ENCODE results near the gene CPSF6. TPM values are rescaled to one million over a fixed set of nuclear protein-coding genes. Genes with fewer than 3 reads are reported as not detected.
"Not testable (repeated sequence)": the region's sequence is repeated elsewhere in the genome, so short reads cannot be mapped to it uniquely, and the experiment has no call there.

The CPSF6 gene
- polyA plus RNA-seq, 1 donor (not counting 4 experiments of a cell fraction or from before 2014, with no cell fraction given): 59.5 TPM

DNA sequence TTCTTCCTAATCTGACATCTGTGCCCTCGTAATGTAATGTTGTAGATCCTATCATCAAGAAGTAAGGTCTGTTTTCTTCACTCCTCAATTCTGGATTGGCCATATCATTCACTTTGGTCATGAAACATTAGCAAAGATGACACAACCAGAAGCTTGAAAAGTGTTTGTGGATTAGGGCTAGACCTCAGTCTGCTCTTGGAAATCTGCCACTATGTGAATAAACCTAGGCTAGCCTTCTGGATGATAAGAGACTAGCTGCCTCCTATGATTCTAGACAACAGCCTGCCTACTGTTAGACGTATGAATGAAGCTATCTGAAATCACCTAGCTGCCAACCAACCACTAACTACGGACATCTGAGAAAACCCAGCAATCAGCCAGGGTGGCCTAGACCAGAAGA, 70.1 kb downstream of the CPSF6 start:
- TF ChIP-seq EZH2 (IDR thresholded peaks at IDR 0.05; ENCODE audit: low read length): no peak
- TF ChIP-seq, protein P1, sequence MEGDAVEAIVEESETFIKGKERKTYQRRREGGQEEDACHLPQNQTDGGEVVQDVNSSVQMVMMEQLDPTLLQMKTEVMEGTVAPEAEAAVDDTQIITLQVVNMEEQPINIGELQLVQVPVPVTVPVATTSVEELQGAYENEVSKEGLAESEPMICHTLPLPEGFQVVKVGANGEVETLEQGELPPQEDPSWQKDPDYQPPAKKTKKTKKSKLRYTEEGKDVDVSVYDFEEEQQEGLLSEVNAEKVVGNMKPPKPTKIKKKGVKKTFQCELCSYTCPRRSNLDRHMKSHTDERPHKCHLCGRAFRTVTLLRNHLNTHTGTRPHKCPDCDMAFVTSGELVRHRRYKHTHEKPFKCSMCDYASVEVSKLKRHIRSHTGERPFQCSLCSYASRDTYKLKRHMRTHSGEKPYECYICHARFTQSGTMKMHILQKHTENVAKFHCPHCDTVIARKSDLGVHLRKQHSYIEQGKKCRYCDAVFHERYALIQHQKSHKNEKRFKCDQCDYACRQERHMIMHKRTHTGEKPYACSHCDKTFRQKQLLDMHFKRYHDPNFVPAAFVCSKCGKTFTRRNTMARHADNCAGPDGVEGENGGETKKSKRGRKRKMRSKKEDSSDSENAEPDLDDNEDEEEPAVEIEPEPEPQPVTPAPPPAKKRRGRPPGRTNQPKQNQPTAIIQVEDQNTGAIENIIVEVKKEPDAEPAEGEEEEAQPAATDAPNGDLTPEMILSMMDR (optimal IDR thresholded peaks at IDR 0.05 in 1 of 3, IDR thresholded peaks at IDR 0.05 in 1 of 3, conservative IDR thresholded peaks at IDR 0.05 in 1 of 3; ENCODE audit: extremely low read depth in 1 of 3, insufficient read depth in 2 of 3, low read length in 3 of 3): no peak
- Histone ChIP-seq H3K4me2 (ENCODE audit: control insufficient read depth, extremely low read depth, insufficient read depth, low read depth, low read length) (no peak overlapping the region), H4K20me1 (ENCODE audit: control insufficient read depth, extremely low read depth, insufficient read depth, low read length) (no peaks in the 10 kb centered on the region), H3K27me3 (ENCODE audit: control insufficient read depth, extremely low read depth, insufficient read depth, low read length) (no peaks in the 10 kb centered on the region), H3K9ac (ENCODE audit: control insufficient read depth, extremely low read depth, insufficient read depth, low read length) (no peak overlapping the region), H3K9me3 (ENCODE audit: control insufficient read depth, low read depth, low read length) (peaks cover 1% of the 10 kb centered on the region), H3K9me1 (ENCODE audit: control insufficient read depth, extremely low read depth, insufficient read depth, low read length) (no peaks in the 10 kb centered on the region), H3K79me2 (ENCODE audit: control insufficient read depth, insufficient read depth, low read length) (no peaks in the 10 kb centered on the region), H3K36me3 (ENCODE audit: control insufficient read depth in 2 of 2, extremely low read depth in 1 of 2, insufficient read depth in 2 of 2, low read length in 2 of 2) (no peaks in the 10 kb centered on the region), H2AFZ (ENCODE audit: control insufficient read depth, low read length) (no peak overlapping the region), H3K27ac (ENCODE audit: control insufficient read depth, insufficient read depth, low read length) (no peak overlapping the region), H3K4me1 (ENCODE audit: control insufficient read depth, extremely low read depth, insufficient read depth, low read length) (no peaks in the 10 kb centered on the region), H3K4me3 (ENCODE audit: control insufficient read depth in 2 of 3, extremely low read depth in 1 of 3, insufficient read depth in 2 of 3, low read depth in 1 of 3, low read length in 3 of 3) (no peak overlapping the region)
- DNase-seq (ENCODE audit: low read depth, low spot score) (no peak), FAIRE-seq (no peak)
- dilution Hi-C loops (cut with MboI; ENCODE audit: extremely low pct_ligation_motif_present, low sequenced_read_pairs): no loop called here

- DNase-seq (ENCODE audit: low read depth, low spot score) (no peak), FAIRE-seq (no peak)
- TF ChIP-seq, protein P1 (optimal IDR thresholded peaks at IDR 0.05 in 1 of 3, IDR thresholded peaks at IDR 0.05 in 1 of 3, conservative IDR thresholded peaks at IDR 0.05 in 1 of 3; ENCODE audit: extremely low read depth in 1 of 3, insufficient read depth in 2 of 3, low read length in 3 of 3): no peak
- TF ChIP-seq EZH2 (IDR thresholded peaks at IDR 0.05; ENCODE audit: low read length): no peak
- Histone ChIP-seq H3K4me2 (ENCODE audit: control insufficient read depth, extremely low read depth, insufficient read depth, low read depth, low read length) (no peak overlapping the region), H3K4me1 (ENCODE audit: control insufficient read depth, extremely low read depth, insufficient read depth, low read length) (no peaks in the 10 kb centered on the region), H3K9me1 (ENCODE audit: control insufficient read depth, extremely low read depth, insufficient read depth, low read length) (no peaks in the 10 kb centered on the region), H3K27ac (ENCODE audit: control insufficient read depth, insufficient read depth, low read length) (no peak overlapping the region), H3K79me2 (ENCODE audit: control insufficient read depth, insufficient read depth, low read length) (no peaks in the 10 kb centered on the region), H3K9ac (ENCODE audit: control insufficient read depth, extremely low read depth, insufficient read depth, low read length) (no peak overlapping the region), H4K20me1 (ENCODE audit: control insufficient read depth, extremely low read depth, insufficient read depth, low read length) (no peaks in the 10 kb centered on the region), H3K9me3 (ENCODE audit: control insufficient read depth, low read depth, low read length) (no peaks in the 10 kb centered on the region), H3K27me3 (ENCODE audit: control insufficient read depth, extremely low read depth, insufficient read depth, low read length) (no peaks in the 10 kb centered on the region), H3K4me3 (ENCODE audit: control insufficient read depth in 2 of 3, extremely low read depth in 1 of 3, insufficient read depth in 2 of 3, low read depth in 1 of 3, low read length in 3 of 3) (no peak overlapping the region), H3K36me3 (ENCODE audit: control insufficient read depth in 2 of 2, extremely low read depth in 1 of 2, insufficient read depth in 2 of 2, low read length in 2 of 2) (no peaks in the 10 kb centered on the region), H2AFZ (ENCODE audit: control insufficient read depth, low read length) (no peak overlapping the region)
- dilution Hi-C loops (cut with MboI; ENCODE audit: extremely low pct_ligation_motif_present, low sequenced_read_pairs): no loop called here
Measured at GRCh38 chr12:69313209-69313608, 73.8 kb downstream of the CPSF6 start.

GRCh38 chr12:69316784-69317183, 77.4 kb downstream of the CPSF6 start:
- H3K9me3 ChIP-seq (ENCODE audit: control insufficient read depth, low read depth, low read length); H3K9ac ChIP-seq (ENCODE audit: control insufficient read depth, extremely low read depth, insufficient read depth, low read length); H3K4me2 ChIP-seq (ENCODE audit: control insufficient read depth, extremely low read depth, insufficient read depth, low read depth, low read length); dilution Hi-C loops (cut with MboI; ENCODE audit: extremely low pct_ligation_motif_present, low sequenced_read_pairs); H3K36me3 ChIP-seq (ENCODE audit: control insufficient read depth in 2 of 2, extremely low read depth in 1 of 2, insufficient read depth in 2 of 2, low read length in 2 of 2); H2AFZ ChIP-seq (ENCODE audit: control insufficient read depth, low read length); H4K20me1 ChIP-seq (ENCODE audit: control insufficient read depth, extremely low read depth, insufficient read depth, low read length); H3K9me1 ChIP-seq (ENCODE audit: control insufficient read depth, extremely low read depth, insufficient read depth, low read length); H3K4me3 ChIP-seq (ENCODE audit: control insufficient read depth in 2 of 3, extremely low read depth in 1 of 3, insufficient read depth in 2 of 3, low read depth in 1 of 3, low read length in 3 of 3); H3K27ac ChIP-seq (ENCODE audit: control insufficient read depth, insufficient read depth, low read length); H3K27me3 ChIP-seq (ENCODE audit: control insufficient read depth, extremely low read depth, insufficient read depth, low read length); DNase-seq (ENCODE audit: low read depth, low spot score); FAIRE-seq; H3K79me2 ChIP-seq (ENCODE audit: control insufficient read depth, insufficient read depth, low read length); H3K4me1 ChIP-seq (ENCODE audit: control insufficient read depth, extremely low read depth, insufficient read depth, low read length): not testable (repeated sequence)

GRCh38 chr12:69317233-69317632, 77.9 kb downstream of the CPSF6 start:
- H3K4me2 ChIP-seq (ENCODE audit: control insufficient read depth, extremely low read depth, insufficient read depth, low read depth, low read length); H3K9me1 ChIP-seq (ENCODE audit: control insufficient read depth, extremely low read depth, insufficient read depth, low read length); H2AFZ ChIP-seq (ENCODE audit: control insufficient read depth, low read length); DNase-seq (ENCODE audit: low read depth, low spot score); FAIRE-seq; H3K27ac ChIP-seq (ENCODE audit: control insufficient read depth, insufficient read depth, low read length); H3K27me3 ChIP-seq (ENCODE audit: control insufficient read depth, extremely low read depth, insufficient read depth, low read length); H3K4me3 ChIP-seq (ENCODE audit: control insufficient read depth in 2 of 3, extremely low read depth in 1 of 3, insufficient read depth in 2 of 3, low read depth in 1 of 3, low read length in 3 of 3); H3K79me2 ChIP-seq (ENCODE audit: control insufficient read depth, insufficient read depth, low read length); H3K9me3 ChIP-seq (ENCODE audit: control insufficient read depth, low read depth, low read length); H3K4me1 ChIP-seq (ENCODE audit: control insufficient read depth, extremely low read depth, insufficient read depth, low read length); H3K36me3 ChIP-seq (ENCODE audit: control insufficient read depth in 2 of 2, extremely low read depth in 1 of 2, insufficient read depth in 2 of 2, low read length in 2 of 2); dilution Hi-C loops (cut with MboI; ENCODE audit: extremely low pct_ligation_motif_present, low sequenced_read_pairs); H4K20me1 ChIP-seq (ENCODE audit: control insufficient read depth, extremely low read depth, insufficient read depth, low read length); H3K9ac ChIP-seq (ENCODE audit: control insufficient read depth, extremely low read depth, insufficient read depth, low read length): not testable (repeated sequence)

Data from keratinocyte (primary cell).